ENCODE results near the gene ALG8. TPM values are rescaled to one million over a fixed set of nuclear protein-coding genes. Genes with fewer than 3 reads are reported as not detected.
"Not testable (repeated sequence)": the region's sequence is repeated elsewhere in the genome, so short reads cannot be mapped to it uniquely, and the experiment has no call there.

Gene ALG8
- total RNA-seq, 1 experiment from 2014 or later: 67.5 TPM

DNA sequence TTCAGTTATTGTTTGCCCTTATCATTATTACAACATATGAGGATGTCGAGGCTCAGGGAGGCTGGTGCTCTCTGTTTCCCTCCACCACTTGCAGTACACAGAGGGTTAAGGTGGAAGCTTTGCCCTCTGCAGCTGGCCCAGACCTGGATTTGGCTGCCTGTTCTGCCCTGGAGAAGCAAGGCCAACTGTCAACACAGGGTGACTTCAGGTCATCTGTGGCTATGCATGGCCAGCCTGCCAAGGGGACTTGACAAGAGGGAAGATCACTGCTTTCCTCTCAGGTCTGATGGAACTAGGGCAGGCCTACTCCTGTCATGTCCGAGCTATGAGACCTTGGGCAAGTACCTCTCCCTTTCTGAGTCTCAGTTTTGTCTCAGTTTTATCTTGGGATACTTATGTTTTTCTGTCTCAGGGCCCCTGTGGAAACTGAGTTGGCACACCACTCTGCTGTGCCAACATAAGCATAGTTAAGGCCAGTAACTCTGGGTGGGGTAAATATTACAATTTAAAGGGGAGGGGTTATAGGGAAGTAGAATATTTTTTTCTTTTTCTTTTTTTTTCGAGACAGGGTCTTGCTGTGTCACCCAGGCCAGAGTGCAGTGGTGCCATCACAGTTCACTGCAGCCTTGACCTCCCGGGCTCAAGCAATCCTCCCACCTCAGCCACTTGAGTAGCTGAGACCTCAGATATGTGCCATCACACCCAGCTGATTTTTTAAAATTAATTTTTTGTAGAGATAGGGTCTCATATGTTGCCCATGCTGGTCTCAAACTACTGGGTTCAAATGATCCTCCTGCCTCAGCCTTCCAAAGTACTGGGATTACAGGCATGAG is 78.1 kb downstream of the ALG8 start:
- no peak for DNase-seq
- no TSS peak for BruUV-seq (replicated peaks)
- no peak overlapping the region for H3K4me2 ChIP-seq
- no peaks in the 10 kb centered on the region for H3K9me2 ChIP-seq (ENCODE audit: insufficient read depth)
- H3F3A ChIP-seq (ENCODE audit: insufficient read depth, low read depth): no peaks in the 10 kb centered on the region
- CTCF ChIA-PET: interaction anchor here (0.6 kb wide), 1 partner anchor 305 kb away, joined by 13 read pairs; no protein-coding TSS in a partner anchor
- H4K20me1 ChIP-seq (ENCODE audit: insufficient read depth): no peaks in the 10 kb centered on the region
- no peaks in the 10 kb centered on the region for H3K79me2 ChIP-seq (ENCODE audit: low read depth)
- no peaks in the 10 kb centered on the region for H3K27me3 ChIP-seq (ENCODE audit: insufficient read depth, low read depth)
- POLR2A ChIA-PET (ENCODE audit: unreplicated experiment): no interaction called here
- no peaks in the 10 kb centered on the region for H3K4me1 ChIP-seq (replicated peaks; ENCODE audit: insufficient read depth)
- no peaks in the 10 kb centered on the region for H3K36me3 ChIP-seq (ENCODE audit: low read depth)
- H3K27ac ChIP-seq: no peak overlapping the region
- no peaks in the 10 kb centered on the region for H3K9me3 ChIP-seq (ENCODE audit: insufficient read depth, low read depth)
- H2AFZ ChIP-seq: no peak overlapping the region
- TF ChIP-seq CTCF (conservative IDR thresholded peaks at IDR 0.05) (no peak), EZH2 (IDR thresholded peaks at IDR 0.05; ENCODE audit: low read depth) (no peak)
- intact Hi-C loops (cut with micrococcal nuclease; ENCODE audit: unreplicated experiment): no loop called here
- H3K4me3 ChIP-seq: no peak overlapping the region

DNA sequence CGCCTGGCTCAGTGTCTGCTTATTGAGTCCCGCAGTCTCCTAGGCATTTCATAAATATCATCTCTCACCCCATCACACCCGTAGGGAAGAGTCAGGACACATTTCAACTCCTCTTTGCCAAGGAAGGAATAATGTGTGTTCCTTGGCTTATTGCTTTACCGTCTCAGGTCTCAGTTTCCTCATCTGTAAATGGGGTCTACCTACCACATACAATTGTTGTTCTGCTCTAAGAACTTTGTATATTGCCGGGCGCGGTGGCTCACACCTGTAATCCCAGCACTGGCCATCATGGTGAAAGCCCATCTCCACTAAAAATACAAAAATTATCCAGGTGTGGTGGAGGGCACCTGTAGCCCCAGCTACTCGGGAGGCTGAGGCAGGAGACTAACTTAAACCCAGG is 78.9 kb downstream of the ALG8 start:
- no peaks in the 10 kb centered on the region for H3F3A ChIP-seq (ENCODE audit: insufficient read depth, low read depth)
- H3K36me3 ChIP-seq (ENCODE audit: low read depth): no peaks in the 10 kb centered on the region
- intact Hi-C loops (cut with micrococcal nuclease; ENCODE audit: unreplicated experiment): no loop called here
- TF ChIP-seq EZH2 (IDR thresholded peaks at IDR 0.05; ENCODE audit: low read depth) (no peak), CTCF (conservative IDR thresholded peaks at IDR 0.05) (no peak)
- DNase-seq: no peak
- no peaks in the 10 kb centered on the region for H3K9me2 ChIP-seq (ENCODE audit: insufficient read depth)
- POLR2A ChIA-PET (ENCODE audit: unreplicated experiment): no interaction called here
- H3K9me3 ChIP-seq (ENCODE audit: insufficient read depth, low read depth): no peaks in the 10 kb centered on the region
- H3K4me3 ChIP-seq: no peak overlapping the region
- H3K27me3 ChIP-seq (ENCODE audit: insufficient read depth, low read depth): no peaks in the 10 kb centered on the region
- BruUV-seq (replicated peaks): no TSS peak
- CTCF ChIA-PET: interaction anchor here (0.6 kb wide), 1 partner anchor 304 kb away, joined by 13 read pairs; no protein-coding TSS in a partner anchor
- H3K4me2 ChIP-seq: no peak overlapping the region
- no peaks in the 10 kb centered on the region for H3K4me1 ChIP-seq (replicated peaks; ENCODE audit: insufficient read depth)
- no peaks in the 10 kb centered on the region for H3K79me2 ChIP-seq (ENCODE audit: low read depth)
- no peaks in the 10 kb centered on the region for H4K20me1 ChIP-seq (ENCODE audit: insufficient read depth)
- H3K27ac ChIP-seq: no peak overlapping the region
- H2AFZ ChIP-seq: no peak overlapping the region

GRCh38 chr11:78059749-78060328 is 79.6 kb downstream of the ALG8 start:
- H2AFZ ChIP-seq; H3K27ac ChIP-seq; H3K9me2 ChIP-seq (ENCODE audit: insufficient read depth); H3K4me1 ChIP-seq (replicated peaks; ENCODE audit: insufficient read depth); CTCF ChIA-PET; POLR2A ChIA-PET (ENCODE audit: unreplicated experiment); H3K36me3 ChIP-seq (ENCODE audit: low read depth); H3K4me2 ChIP-seq; H3K27me3 ChIP-seq (ENCODE audit: insufficient read depth, low read depth); H3F3A ChIP-seq (ENCODE audit: insufficient read depth, low read depth); H3K4me3 ChIP-seq; BruUV-seq (replicated peaks); H4K20me1 ChIP-seq (ENCODE audit: insufficient read depth); H3K9me3 ChIP-seq (ENCODE audit: insufficient read depth, low read depth); intact Hi-C loops (cut with micrococcal nuclease; ENCODE audit: unreplicated experiment); DNase-seq; H3K79me2 ChIP-seq (ENCODE audit: low read depth): not testable (repeated sequence)
